K562 (cell line): ENCODE measurements around the gene CFAP251. TPM values are rescaled to one million over a fixed set of nuclear protein-coding genes. Genes with fewer than 3 reads are reported as not detected.
A peak's percentile ranks its signal among the peaks of the same experiment; 100 is the strongest.

Source experiments
- ATAC-seq: fragments of 200-7000 bp; cut with Tn5 transposase; 3 replicates; pipeline ENCODE4 v1.9.1; 2020; ENCODE audit warnings: moderate library complexity
- BruUV-seq: library from RNA; stranded (reverse); fragments of 400-500 nt; replicated peaks from 2 replicates; lab custom pipeline; 2021; lab: Mats Ljungman, UMichigan
- CTCF ChIA-PET: fragments of 300-600 bp; formaldehyde crosslinking; extraction: SDS; loops from one replicate; lab custom pipeline; 2021; ENCODE audit warnings: low intra/inter-chr PET ratio; lab: Yijun Ruan, JAX
- POLR2A ChIA-PET: fragments of 300-600, 350-650 bp; sonication (Branson Sonifier 250); formaldehyde crosslinking; extraction: SDS; loops from one replicate; lab custom pipeline; 2021; ENCODE audit warnings: antibody characterized with exemption, inconsistent platforms; lab: Yijun Ruan, JAX
- DNase-seq, 4 experiments: peaks; one replicate each; pipeline versions ENCODE4 v3.0.0 to v3.0.0-alpha.2; 2011 to 2018; ENCODE audit warnings: low spot score in 3 of 4, mixed read lengths in 3 of 4; ENCODE audit errors: extremely low read depth in 1 of 4
- FAIRE-seq: peaks from 2 replicates; lab custom pipeline; 2011; peaks lifted over from hg19 to GRCh38; lab: Jason Lieb, UNC
- H2AFZ ChIP-seq: 2 replicates; pipeline ENCODE4 v1.6.0; 2011; ENCODE audit warnings: low read depth, low read length, control low read depth, inconsistent platforms
- H3K27ac ChIP-seq: fragments of 200-600 bp; 3 replicates; pipeline ENCODE4 v1.8.0; 2011; ENCODE audit warnings: low read depth, mild to moderate bottlenecking, control low read depth, inconsistent platforms, low read length, moderate library complexity, mixed read lengths; ENCODE audit errors: extremely low read depth
- H3K27me3 ChIP-seq, 2 experiments: fragments of 300-600 bp in 1 of 2; 2 replicates in 1 of 2; 3 replicates in 1 of 2; pipeline versions ENCODE4 v1.6.0 to v1.8.0; 2011; ENCODE audit warnings: inconsistent platforms in 2 of 2, low read length in 2 of 2, mild to moderate bottlenecking in 1 of 2, mixed read lengths in 1 of 2, moderate library complexity in 1 of 2; ENCODE audit not compliant: control insufficient read depth in 2 of 2, insufficient read depth in 2 of 2
- H3K36me3 ChIP-seq: fragments of 300-600 bp; 3 replicates; pipeline ENCODE4 v1.8.0; 2011; ENCODE audit warnings: mild to moderate bottlenecking, low read length, inconsistent platforms; ENCODE audit not compliant: control insufficient read depth, insufficient read depth
- H3K4me1 ChIP-seq, 2 experiments: fragments of 200-600 bp in 1 of 2; replicated peaks in 1 of 2; 2 replicates in 1 of 2; 3 replicates in 1 of 2; pipeline versions ENCODE4 v1.5.1 to v1.8.0; 2011; ENCODE audit warnings: inconsistent platforms in 2 of 2, low read length in 2 of 2, mild to moderate bottlenecking in 1 of 2, mixed read lengths in 1 of 2, moderate library complexity in 1 of 2; ENCODE audit not compliant: control insufficient read depth in 2 of 2, insufficient read depth in 2 of 2
- H3K4me2 ChIP-seq: 2 replicates; pipeline ENCODE4 v1.6.1; 2011; ENCODE audit warnings: low read length, control low read depth, inconsistent platforms, mixed read lengths; ENCODE audit not compliant: insufficient read depth
- H3K4me3 ChIP-seq: fragments of 200-600 bp; sonication (generic), shearing (Covaris generic); 2 replicates; pipeline ENCODE4 v1.5.1; 2016; ENCODE audit warnings: control low read depth, inconsistent platforms
- H3K79me2 ChIP-seq: fragments of 200-600 bp; 3 replicates; pipeline ENCODE4 v1.8.0; 2011; ENCODE audit warnings: low read length, inconsistent platforms; ENCODE audit not compliant: control insufficient read depth, insufficient read depth
- H3K9ac ChIP-seq, 2 experiments: 2 replicates each; pipeline versions ENCODE4 v1.6.0 to v1.6.1; 2011; ENCODE audit warnings: low read depth in 2 of 2, low read length in 2 of 2, control low read depth in 1 of 2, inconsistent platforms in 1 of 2, mild to moderate bottlenecking in 1 of 2, mixed read lengths in 1 of 2; ENCODE audit not compliant: insufficient read depth in 1 of 2
- H3K9me1 ChIP-seq: one replicate; pipeline ENCODE4 v1.6.0; 2011; ENCODE audit warnings: inconsistent platforms, mild to moderate bottlenecking, low read length, moderate library complexity; ENCODE audit not compliant: control insufficient read depth, insufficient read depth
- H3K9me3 ChIP-seq: replicated peaks from 2 replicates; pipeline ENCODE4 v1.5.1; 2011; ENCODE audit warnings: low read depth, low read length, inconsistent platforms; ENCODE audit not compliant: control insufficient read depth, insufficient read depth
- H4K20me1 ChIP-seq: replicated peaks from 2 replicates; pipeline ENCODE4 v1.6.1; 2011; ENCODE audit warnings: low read length, inconsistent platforms, mixed read lengths; ENCODE audit not compliant: control insufficient read depth, insufficient read depth
- MCM7 ChIP-seq, 2 experiments: fragments of 450-650 bp; IDR thresholded peaks; 2 replicates each; pipeline ENCODE4 v1.6.1; 2016 to 2018
- NFATC3 ChIP-seq: fragments of 450-650 bp; IDR thresholded peaks from 2 replicates; pipeline ENCODE4 v1.6.1; 2017; ENCODE audit warnings: mild to moderate bottlenecking
- POLR2B ChIP-seq: fragments of 450-650 bp; IDR thresholded peaks from 2 replicates; pipeline ENCODE4 v1.6.1; 2018; ENCODE audit warnings: low read depth; ENCODE audit not compliant: partially characterized antibody
- RNF2 ChIP-seq: sonication (generic); IDR thresholded peaks from 2 replicates; pipeline ENCODE4 v1.6.1; 2016
- SAFB2 ChIP-seq: fragments of 200-400 bp; formaldehyde crosslinking; IDR thresholded peaks from 2 replicates; pipeline ENCODE4 v1.6.1; 2018; ENCODE audit warnings: borderline replicate concordance, low read length, low read depth, moderate library complexity; ENCODE audit not compliant: severe bottlenecking
- TCFL5 ChIP-seq: fragments of 250-450 bp; sonication (Bioruptor Pico); conservative IDR thresholded peaks from 2 replicates; pipeline ENCODE4 v1.6.1; 2021; ENCODE audit warnings: mild to moderate bottlenecking, moderate library complexity, matching md5 sums
- ZKSCAN1 ChIP-seq: fragments of 150-350 bp; IDR thresholded peaks from 2 replicates; pipeline ENCODE4 v1.6.1; 2016; ENCODE audit warnings: low read depth, low read length
- ZKSCAN3 ChIP-seq: fragments of 250-450 bp; sonication (Bioruptor Pico); IDR thresholded peaks from 2 replicates; pipeline ENCODE4 v1.4.0; 2020
- ZNF239 ChIP-seq: fragments of 250-450 bp; sonication (Bioruptor Pico); IDR thresholded peaks from 2 replicates; pipeline ENCODE4 v1.4.0; 2020; ENCODE audit warnings: mild to moderate bottlenecking
- ZNF75A ChIP-seq: fragments of 450-650 bp; formaldehyde crosslinking; IDR thresholded peaks from 2 replicates; pipeline ENCODE4 v1.4.0; 2020; ENCODE audit warnings: mild to moderate bottlenecking
- WGBS: fragments of 100-300 bp; shearing (Covaris generic); methylation state at CpG from one replicate; pipeline ENCODE4 v1.1.6; 2016; ENCODE audit warnings: low coverage, mixed read lengths; ENCODE audit not compliant: insufficient coverage; ENCODE audit errors: missing lambda C conversion rate; 5-methylcytosine and 5-hydroxymethylcytosine counted together
- in situ Hi-C: fragments of 300-500 bp; cut with MboI; formaldehyde crosslinking; loops from 4 replicates; pipeline ENCODE4 v1.15.0; 2018; ENCODE audit warnings: inconsistent platforms, mixed read lengths
- intact Hi-C: fragments of 100-400 bp; cut with micrococcal nuclease; formaldehyde crosslinking; loops from 2 replicates; pipeline ENCODE4 v1.14.2; 2022
- polyA plus RNA-seq, 8 experiments: library from polyadenylated mRNA; depleted of rRNA in 4 of 8; stranded (reverse) in 5 of 8; unstranded in 3 of 8; fragments of >200 nt; fragmentation: Nextera tagmentation in 2 of 8; fragmentation: Illumina TruSeq in 1 of 8; extraction: Ambion mirVana in 2 of 8; extraction: Trizol in 1 of 8; gene quantifications; 2 replicates each; pipeline versions ENCODE4 v1.2.1 to v1.2.3, GENCODE V29; 2011 to 2014; ENCODE audit warnings: inconsistent platforms in 1 of 8, missing spikeins in 1 of 8
- total RNA-seq, 7 experiments: library from RNA; depleted of rRNA in 6 of 7; stranded (reverse); fragments of >200 nt in 6 of 7; fragmentation: Illumina TruSeq in 2 of 7; extraction: Trizol in 2 of 7; gene quantifications; 2 replicates each; pipeline versions ENCODE4 v1.2.1 to v1.2.3, GENCODE V29; 2011 to 2021; ENCODE audit warnings: low replicate concordance in 1 of 7
- TF ChIP-seq, protein P1 (sequence below): sonication (generic); IDR thresholded peaks from 2 replicates; pipeline ENCODE4 v1.6.1; 2016
- TF ChIP-seq, protein P2 (sequence below): sonication (generic); formaldehyde crosslinking; IDR thresholded peaks from 2 replicates; pipeline ENCODE4 v1.8.0; 2023; ENCODE audit warnings: missing genetic modification reagents, mild to moderate bottlenecking, borderline replicate concordance

Gene CFAP251
- total and polyA plus RNA-seq, 9 of the 15 experiments (the other 6 are each of a cell fraction or from before 2014, with no cell fraction given): 16.6 to 31.0 (median 19.1) TPM

DNA sequence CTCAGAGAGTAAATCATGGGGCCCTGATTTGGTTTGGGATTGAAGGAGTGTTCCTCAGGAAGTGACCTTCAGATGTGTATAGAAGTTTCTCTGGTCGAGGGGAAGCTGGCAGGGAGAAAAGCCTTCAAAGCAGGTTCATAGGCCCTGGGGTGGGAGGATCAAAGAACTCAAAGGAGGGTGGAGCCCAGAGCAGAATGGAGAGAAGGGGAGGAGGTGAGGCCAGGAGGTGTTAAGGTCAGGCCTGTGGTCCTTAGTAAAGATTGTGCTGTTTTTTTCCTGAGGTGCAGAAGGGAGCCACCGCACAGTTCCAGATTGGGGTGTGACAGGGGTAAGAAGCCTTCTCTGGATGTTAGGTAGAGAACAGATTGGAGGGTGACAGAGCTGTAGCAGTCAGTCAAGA is 9.7 kb upstream of the CFAP251 start:
- DNase-seq (no peak), FAIRE-seq (no peak)
- CTCF ChIA-PET: no interaction called here

More for the DNA sequence above, 9.7 kb upstream of the CFAP251 start:
- TF ChIP-seq NFATC3 (no peak), ZKSCAN3 (CRISPR knock-in tag) (no peak), ZKSCAN1 (no peak), MCM7 (IDR thresholded peaks at IDR 0.05) (no peak), ZNF239 (CRISPR knock-in tag) (no peak), SAFB2 (no peak), POLR2B (no peak), RNF2 (no peak), TCFL5 (CRISPR knock-in tag) (no peak), ZNF75A (no peak)
- TF ChIP-seq, protein P1, sequence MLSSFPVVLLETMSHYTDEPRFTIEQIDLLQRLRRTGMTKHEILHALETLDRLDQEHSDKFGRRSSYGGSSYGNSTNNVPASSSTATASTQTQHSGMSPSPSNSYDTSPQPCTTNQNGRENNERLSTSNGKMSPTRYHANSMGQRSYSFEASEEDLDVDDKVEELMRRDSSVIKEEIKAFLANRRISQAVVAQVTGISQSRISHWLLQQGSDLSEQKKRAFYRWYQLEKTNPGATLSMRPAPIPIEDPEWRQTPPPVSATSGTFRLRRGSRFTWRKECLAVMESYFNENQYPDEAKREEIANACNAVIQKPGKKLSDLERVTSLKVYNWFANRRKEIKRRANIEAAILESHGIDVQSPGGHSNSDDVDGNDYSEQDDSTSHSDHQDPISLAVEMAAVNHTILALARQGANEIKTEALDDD: no peak
- TF ChIP-seq, protein P2, sequence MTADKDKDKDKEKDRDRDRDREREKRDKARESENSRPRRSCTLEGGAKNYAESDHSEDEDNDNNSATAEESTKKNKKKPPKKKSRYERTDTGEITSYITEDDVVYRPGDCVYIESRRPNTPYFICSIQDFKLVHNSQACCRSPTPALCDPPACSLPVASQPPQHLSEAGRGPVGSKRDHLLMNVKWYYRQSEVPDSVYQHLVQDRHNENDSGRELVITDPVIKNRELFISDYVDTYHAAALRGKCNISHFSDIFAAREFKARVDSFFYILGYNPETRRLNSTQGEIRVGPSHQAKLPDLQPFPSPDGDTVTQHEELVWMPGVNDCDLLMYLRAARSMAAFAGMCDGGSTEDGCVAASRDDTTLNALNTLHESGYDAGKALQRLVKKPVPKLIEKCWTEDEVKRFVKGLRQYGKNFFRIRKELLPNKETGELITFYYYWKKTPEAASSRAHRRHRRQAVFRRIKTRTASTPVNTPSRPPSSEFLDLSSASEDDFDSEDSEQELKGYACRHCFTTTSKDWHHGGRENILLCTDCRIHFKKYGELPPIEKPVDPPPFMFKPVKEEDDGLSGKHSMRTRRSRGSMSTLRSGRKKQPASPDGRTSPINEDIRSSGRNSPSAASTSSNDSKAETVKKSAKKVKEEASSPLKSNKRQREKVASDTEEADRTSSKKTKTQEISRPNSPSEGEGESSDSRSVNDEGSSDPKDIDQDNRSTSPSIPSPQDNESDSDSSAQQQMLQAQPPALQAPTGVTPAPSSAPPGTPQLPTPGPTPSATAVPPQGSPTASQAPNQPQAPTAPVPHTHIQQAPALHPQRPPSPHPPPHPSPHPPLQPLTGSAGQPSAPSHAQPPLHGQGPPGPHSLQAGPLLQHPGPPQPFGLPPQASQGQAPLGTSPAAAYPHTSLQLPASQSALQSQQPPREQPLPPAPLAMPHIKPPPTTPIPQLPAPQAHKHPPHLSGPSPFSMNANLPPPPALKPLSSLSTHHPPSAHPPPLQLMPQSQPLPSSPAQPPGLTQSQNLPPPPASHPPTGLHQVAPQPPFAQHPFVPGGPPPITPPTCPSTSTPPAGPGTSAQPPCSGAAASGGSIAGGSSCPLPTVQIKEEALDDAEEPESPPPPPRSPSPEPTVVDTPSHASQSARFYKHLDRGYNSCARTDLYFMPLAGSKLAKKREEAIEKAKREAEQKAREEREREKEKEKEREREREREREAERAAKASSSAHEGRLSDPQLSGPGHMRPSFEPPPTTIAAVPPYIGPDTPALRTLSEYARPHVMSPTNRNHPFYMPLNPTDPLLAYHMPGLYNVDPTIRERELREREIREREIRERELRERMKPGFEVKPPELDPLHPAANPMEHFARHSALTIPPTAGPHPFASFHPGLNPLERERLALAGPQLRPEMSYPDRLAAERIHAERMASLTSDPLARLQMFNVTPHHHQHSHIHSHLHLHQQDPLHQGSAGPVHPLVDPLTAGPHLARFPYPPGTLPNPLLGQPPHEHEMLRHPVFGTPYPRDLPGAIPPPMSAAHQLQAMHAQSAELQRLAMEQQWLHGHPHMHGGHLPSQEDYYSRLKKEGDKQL (CRISPR knock-in tag): no peak
- POLR2A ChIA-PET: interaction anchor here (0.7 to 1.0 kb wide), 3 partner anchors 8 to 190 kb away, joined by 3 read pairs; no protein-coding TSS in a partner anchor
- Histone ChIP-seq H3K79me2 (no peaks in the 10 kb centered on the region), H3K9me3 (no peaks in the 10 kb centered on the region), H3K36me3 (peaks cover 67% of the 10 kb centered on the region; the same call in 2 of the 3 replicates), H3K4me1 (no peaks in the 10 kb centered on the region), H3K27ac (no peak overlapping the region), H3K4me3 (no peak overlapping the region), H3K9ac (no peak overlapping the region), H3K27me3 (no peaks in the 10 kb centered on the region), H3K4me2 (no peak overlapping the region), H2AFZ (no peak overlapping the region), H4K20me1 (no peaks in the 10 kb centered on the region), H3K9me1 (no peaks in the 10 kb centered on the region)
- BruUV-seq: no TSS peak
- WGBS: 78% methylated on average over 2 of the region's 2 CpGs
- in situ Hi-C loops: no loop called here
- ATAC-seq: peak; percentile 27; the same call in 1 of the 3 replicates
- intact Hi-C loops: no loop called here
